Subcutaneous adipose tissue (tissue), 4 donors: Measurements from ENCODE around the gene FLNB. TPM values are rescaled to one million over a fixed set of nuclear protein-coding genes. Genes with fewer than 3 reads are reported as not detected.

ENCODE experiments used
- total RNA-seq, 4 donors: library from RNA; depleted of rRNA; stranded (reverse); fragments of >200 nt; gene quantifications; one replicate each; pipeline ENCODE4 v1.1.0, GENCODE V29; 2016
- TF ChIP-seq, protein P1 (sequence below): fragments of 450-650 bp; IDR thresholded peaks from one replicate; pipeline ENCODE4 v1.5.1; 2016; ENCODE audit warnings: low read depth, mild to moderate bottlenecking, control low read depth, antibody characterized with exemption, moderate library complexity

Gene FLNB
- total RNA-seq, 4 donors from 2014 or later = 62.2 to 158 (median 75.8) TPM

DNA sequence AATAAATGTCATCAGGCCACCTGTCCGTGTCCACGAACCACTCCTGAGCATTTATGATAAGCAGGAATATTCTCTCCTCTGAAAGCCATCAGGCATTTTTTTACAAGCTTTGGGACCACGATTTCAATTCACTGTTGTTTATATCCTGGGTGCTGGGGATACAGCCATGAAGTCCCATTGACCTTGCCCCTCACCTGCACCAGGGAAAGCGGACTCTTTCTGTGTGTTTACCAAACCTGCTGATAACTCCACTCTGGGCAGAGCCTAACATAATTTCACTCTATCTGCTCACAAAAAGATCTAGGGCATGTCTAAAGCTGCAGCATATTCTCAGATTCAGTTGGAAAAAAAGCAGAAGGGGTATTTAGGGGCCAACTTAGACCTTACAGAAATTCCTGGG is 197.8 kb downstream of the FLNB start:
- TF ChIP-seq, protein P1, sequence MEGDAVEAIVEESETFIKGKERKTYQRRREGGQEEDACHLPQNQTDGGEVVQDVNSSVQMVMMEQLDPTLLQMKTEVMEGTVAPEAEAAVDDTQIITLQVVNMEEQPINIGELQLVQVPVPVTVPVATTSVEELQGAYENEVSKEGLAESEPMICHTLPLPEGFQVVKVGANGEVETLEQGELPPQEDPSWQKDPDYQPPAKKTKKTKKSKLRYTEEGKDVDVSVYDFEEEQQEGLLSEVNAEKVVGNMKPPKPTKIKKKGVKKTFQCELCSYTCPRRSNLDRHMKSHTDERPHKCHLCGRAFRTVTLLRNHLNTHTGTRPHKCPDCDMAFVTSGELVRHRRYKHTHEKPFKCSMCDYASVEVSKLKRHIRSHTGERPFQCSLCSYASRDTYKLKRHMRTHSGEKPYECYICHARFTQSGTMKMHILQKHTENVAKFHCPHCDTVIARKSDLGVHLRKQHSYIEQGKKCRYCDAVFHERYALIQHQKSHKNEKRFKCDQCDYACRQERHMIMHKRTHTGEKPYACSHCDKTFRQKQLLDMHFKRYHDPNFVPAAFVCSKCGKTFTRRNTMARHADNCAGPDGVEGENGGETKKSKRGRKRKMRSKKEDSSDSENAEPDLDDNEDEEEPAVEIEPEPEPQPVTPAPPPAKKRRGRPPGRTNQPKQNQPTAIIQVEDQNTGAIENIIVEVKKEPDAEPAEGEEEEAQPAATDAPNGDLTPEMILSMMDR = no peak

DNA sequence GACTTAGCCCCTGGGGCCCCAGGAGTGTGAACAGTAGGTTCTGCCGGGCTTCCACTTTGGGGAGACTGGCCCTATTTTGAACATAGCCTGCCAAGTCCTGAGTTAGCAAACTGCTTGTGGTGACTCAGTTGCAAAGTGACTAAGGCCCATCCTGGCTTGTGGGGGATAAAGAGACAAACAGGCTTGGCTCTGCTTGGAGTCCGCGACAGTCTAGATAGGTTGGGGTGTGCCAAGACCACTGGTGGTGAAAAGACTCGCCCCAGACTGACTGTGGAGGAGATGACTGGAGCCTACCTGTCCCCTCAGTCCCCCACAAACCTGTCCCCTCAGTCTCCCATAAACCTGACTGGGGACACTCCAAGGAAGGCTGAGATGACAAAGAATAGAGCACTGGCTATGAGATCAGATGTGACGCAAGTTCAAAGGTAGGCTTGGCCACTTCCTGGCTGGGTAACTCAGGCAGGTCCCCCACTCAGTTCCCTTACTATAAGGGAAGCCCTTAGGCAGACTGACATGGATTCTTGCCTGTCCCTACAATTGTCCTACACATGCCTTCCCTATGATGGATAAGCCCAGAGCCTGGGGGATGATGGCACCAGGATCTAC is 198.3 kb downstream of the FLNB start:
- TF ChIP-seq, protein P1 = no peak

DNA sequence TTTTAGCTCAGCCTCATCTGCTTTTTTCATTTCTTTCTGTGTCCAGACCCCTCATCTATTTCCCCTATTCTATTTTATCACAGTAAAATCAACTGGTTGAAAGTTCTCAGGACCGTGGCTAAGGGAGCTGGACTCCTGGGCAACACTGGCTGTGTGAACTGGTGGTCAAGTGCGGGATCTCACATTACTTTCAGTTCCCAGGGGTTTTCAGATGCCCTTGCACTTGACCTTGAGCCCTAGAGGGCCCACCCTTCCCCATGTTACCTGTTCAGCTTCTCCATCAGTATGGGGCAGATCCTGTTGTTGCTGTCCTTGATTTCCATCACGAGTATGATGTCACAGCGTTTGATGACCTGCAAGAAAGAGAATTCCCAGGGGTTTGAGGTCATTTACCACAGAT is 199.7 kb downstream of the FLNB start:
- TF ChIP-seq, protein P1 = no peak

DNA sequence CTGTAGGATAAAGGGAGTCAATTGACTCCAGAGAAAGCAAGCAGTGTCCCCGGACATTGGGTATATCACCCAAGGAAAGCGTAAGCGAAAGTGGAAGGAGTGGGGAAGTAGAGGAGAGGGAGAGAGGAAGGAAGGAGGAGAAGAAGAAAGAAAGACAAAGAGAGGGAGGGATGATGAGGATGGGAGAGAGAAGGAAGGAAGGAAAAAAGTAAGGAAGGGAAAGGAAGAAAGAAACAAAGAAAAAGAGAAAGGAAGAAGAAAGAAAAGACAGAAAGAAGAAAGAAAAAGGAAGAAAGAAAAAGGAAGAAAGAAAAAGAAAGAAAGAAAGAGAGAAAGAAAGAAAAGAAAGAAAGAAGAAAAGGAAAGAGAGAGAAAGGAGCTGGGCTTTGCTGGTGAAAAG is 201.7 kb downstream of the FLNB start:
- TF ChIP-seq, protein P1 = no peak

DNA sequence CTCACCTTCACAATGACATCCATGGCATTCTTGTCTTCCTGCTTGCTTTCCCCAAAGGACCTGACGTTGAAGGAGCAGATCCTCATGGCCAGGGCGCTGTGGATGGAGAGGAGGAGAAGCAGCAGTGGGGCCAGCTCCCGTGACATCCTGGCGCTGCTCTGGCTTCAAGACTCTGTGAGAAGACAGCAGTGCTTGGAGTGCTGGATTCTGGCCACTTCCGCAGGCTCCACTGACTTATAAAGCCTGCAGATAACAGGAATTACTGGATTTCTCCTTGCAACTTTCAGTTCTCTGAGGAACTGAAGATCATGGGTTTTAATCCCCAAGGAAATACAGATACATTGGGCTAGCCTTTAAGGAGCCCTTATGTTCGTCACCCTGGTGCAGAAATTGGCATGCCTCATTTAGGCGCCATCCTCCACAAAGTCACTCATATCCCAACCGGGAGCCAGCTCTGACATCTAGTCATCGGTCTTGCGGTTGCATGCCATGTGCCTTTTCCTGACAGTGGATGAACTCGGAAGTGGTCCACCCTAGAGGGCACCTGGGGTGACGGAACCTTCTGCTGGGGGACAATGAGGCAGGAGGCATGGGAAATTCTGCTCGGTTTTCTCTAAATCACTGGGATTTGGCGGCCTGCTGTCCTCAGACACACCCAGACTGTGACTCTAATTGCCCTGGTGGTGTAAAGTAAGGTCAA is 202.7 kb downstream of the FLNB start, which contains the start of gene DNASE1L3:
Gene DNASE1L3 (minus strand): TSS at position 212 of the 700 bp plus-strand sequence. CDS start 66 bp downstream, at position 146.
- TF ChIP-seq, protein P1 = no peak

DNA sequence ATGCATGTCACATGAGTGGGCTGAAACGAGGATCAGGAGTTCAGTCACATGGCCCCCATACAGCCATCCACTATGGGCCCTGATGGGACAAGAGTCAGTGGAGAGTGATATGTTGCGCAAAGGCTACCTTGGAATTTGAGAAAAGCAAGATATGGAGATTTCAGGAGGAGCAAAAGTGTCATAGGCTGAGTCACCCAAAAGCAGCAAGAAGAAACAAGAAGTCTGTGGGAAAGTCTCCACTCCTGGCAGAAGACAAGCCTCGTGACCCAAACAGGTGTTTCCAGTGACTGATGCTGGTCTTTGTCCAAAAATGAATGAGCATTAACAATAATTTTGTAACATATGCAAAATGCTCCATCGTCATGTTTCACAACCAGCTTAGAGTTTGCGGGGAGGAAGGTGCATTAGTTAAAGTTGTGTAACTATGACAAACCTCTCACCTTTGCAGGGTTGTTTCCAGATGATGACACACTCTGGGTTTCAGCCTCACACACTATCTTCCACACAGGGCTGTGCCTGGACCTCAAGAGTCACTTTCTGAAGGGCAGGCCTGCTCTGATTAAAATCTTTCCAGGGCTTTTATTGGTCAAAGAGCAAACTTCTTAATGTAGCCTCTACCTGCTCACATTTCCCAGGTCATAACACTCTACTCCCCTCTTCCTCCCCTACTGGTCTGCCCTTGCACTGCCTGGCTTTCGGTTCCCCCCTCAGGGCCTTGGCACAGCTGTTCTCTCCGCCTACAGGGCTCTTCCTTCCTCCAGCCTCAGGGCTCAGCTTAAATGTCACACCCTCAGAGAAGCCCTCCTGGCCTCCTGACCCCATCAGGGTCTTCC is 206.5 kb downstream of the FLNB start:
- TF ChIP-seq, protein P1 = no peak
